Measurements from ENCODE around the gene IRGC. TPM values are rescaled to one million over a fixed set of nuclear protein-coding genes. Genes with fewer than 3 reads are reported as not detected.

IRGC gene
- total RNA-seq, 1 donor from 2014 or later, result not detected

- TF ChIP-seq CTCF (IDR thresholded peaks at IDR 0.05), result no peak
- no peak overlapping the region for H3K4me3 ChIP-seq
- H3K4me1 ChIP-seq, result no peaks in the 10 kb centered on the region
- DNase-seq (ENCODE audit: low spot score in 2 of 2), result no peak
- no peaks in the 10 kb centered on the region for H3K36me3 ChIP-seq
- intact Hi-C loops (cut with DNase I), result no loop called here
- H3K9me3 ChIP-seq, result no peaks in the 10 kb centered on the region
- H3K27ac ChIP-seq, result no peak overlapping the region
- no peaks in the 10 kb centered on the region for H3K27me3 ChIP-seq
Measured at GRCh38 chr19:43708716-43709115, 7.2 kb upstream of the IRGC start.

- no peak overlapping the region for H3K4me3 ChIP-seq
Measured at GRCh38 chr19:43711751-43712355, 4.0 kb upstream of the IRGC start.

GRCh38 chr19:43713208-43713607, 2.7 kb upstream of the IRGC start:
- intact Hi-C loops (cut with DNase I), result no loop called here
- Histone ChIP-seq H3K27ac (no peak overlapping the region), H3K36me3 (no peaks in the 10 kb centered on the region), H3K4me3 (no peak overlapping the region), H3K4me1 (no peaks in the 10 kb centered on the region), H3K27me3 (no peaks in the 10 kb centered on the region), H3K9me3 (no peaks in the 10 kb centered on the region)
- DNase-seq (ENCODE audit: low spot score in 2 of 2), result no peak
- TF ChIP-seq CTCF (IDR thresholded peaks at IDR 0.05), result no peak

More at GRCh38 chr19:43711751-43712355, 4.0 kb upstream of the IRGC start:
- no peak for DNase-seq (ENCODE audit: low spot score in 2 of 2)
- Histone ChIP-seq H3K4me1 (no peaks in the 10 kb centered on the region), H3K27me3 (no peaks in the 10 kb centered on the region), H3K27ac (no peak overlapping the region), H3K36me3 (no peaks in the 10 kb centered on the region), H3K9me3 (no peaks in the 10 kb centered on the region)
- TF ChIP-seq CTCF (IDR thresholded peaks at IDR 0.05), result no peak
- intact Hi-C loops (cut with DNase I), result no loop called here

GRCh38 chr19:43718627-43719377, 2.9 kb downstream of the IRGC start:
- Histone ChIP-seq H3K4me3 (no peak overlapping the region), H3K4me1 (no peaks in the 10 kb centered on the region), H3K9me3 (no peaks in the 10 kb centered on the region), H3K27ac (no peak overlapping the region), H3K27me3 (no peaks in the 10 kb centered on the region), H3K36me3 (no peaks in the 10 kb centered on the region)
- TF ChIP-seq CTCF (IDR thresholded peaks at IDR 0.05), result no peak
- intact Hi-C loops (cut with DNase I), result no loop called here
- DNase-seq (ENCODE audit: low spot score in 2 of 2), result no peak

- no peak for DNase-seq (ENCODE audit: low spot score in 2 of 2)
- intact Hi-C loops (cut with DNase I), result no loop called here
- Histone ChIP-seq H3K27me3 (no peaks in the 10 kb centered on the region), H3K4me1 (no peaks in the 10 kb centered on the region), H3K9me3 (no peaks in the 10 kb centered on the region), H3K27ac (no peak overlapping the region), H3K4me3 (no peak overlapping the region), H3K36me3 (no peaks in the 10 kb centered on the region)
- no peak for TF ChIP-seq CTCF (IDR thresholded peaks at IDR 0.05)
Measured at GRCh38 chr19:43719378-43719868, 3.5 kb downstream of the IRGC start.

All from ascending aorta (tissue), 2 donors.